HG03066 (cell line): ENCODE results near the gene SGK1.
"Not testable (repeated sequence)": the region's sequence is repeated elsewhere in the genome, so short reads cannot be mapped to it uniquely, and the experiment has no call there.

Source experiments
- ATAC-seq: cut with Tn5 transposase; IDR thresholded peaks from one replicate; pipeline ENCODE4 v1.9.1; 2021; ENCODE audit warnings: low read depth; ENCODE audit not compliant: unreplicated experiment

SGK1 gene

GRCh38 chr6:134195985-134196384, 121.9 kb downstream of the SGK1 start:
- ATAC-seq, result no peak

- ATAC-seq, result no peak
Observed at GRCh38 chr6:134195164-134195906, 122.6 kb downstream of the SGK1 start.

GRCh38 chr6:134193536-134194498, 124.1 kb downstream of the SGK1 start:
- ATAC-seq, result no peak

- not testable (repeated sequence) for ATAC-seq
Observed at GRCh38 chr6:134192609-134193008, 125.3 kb downstream of the SGK1 start.

- ATAC-seq, result no peak
Observed at GRCh38 chr6:134190883-134191282, 127.0 kb downstream of the SGK1 start.

- no peak for ATAC-seq
Observed at GRCh38 chr6:134187751-134188150, 130.2 kb downstream of the SGK1 start.

GRCh38 chr6:134187154-134187553, 130.8 kb downstream of the SGK1 start:
- no peak for ATAC-seq

- no peak for ATAC-seq
Observed at GRCh38 chr6:134186355-134186754, 131.6 kb downstream of the SGK1 start.

GRCh38 chr6:134185277-134185676, 132.6 kb downstream of the SGK1 start:
- no peak for ATAC-seq

- ATAC-seq, result no peak
Observed at GRCh38 chr6:134183844-134184243, 134.1 kb downstream of the SGK1 start.

GRCh38 chr6:134182528-134182927, 135.4 kb downstream of the SGK1 start:
- no peak for ATAC-seq

GRCh38 chr6:134181726-134182125, 136.2 kb downstream of the SGK1 start:
- ATAC-seq, result not testable (repeated sequence)

GRCh38 chr6:134181251-134181650, 136.7 kb downstream of the SGK1 start:
- ATAC-seq, result not testable (repeated sequence)

GRCh38 chr6:134180540-134180939, 137.4 kb downstream of the SGK1 start:
- not testable (repeated sequence) for ATAC-seq

GRCh38 chr6:134178161-134179044, 139.5 kb downstream of the SGK1 start:
- ATAC-seq, result peak; percentile 24

GRCh38 chr6:134177753-134178160, 140.2 kb downstream of the SGK1 start:
- ATAC-seq, result no peak

- no peak for ATAC-seq
Observed at GRCh38 chr6:134177236-134177635, 140.7 kb downstream of the SGK1 start.

- ATAC-seq, result no peak
Observed at GRCh38 chr6:134176264-134176975, 141.5 kb downstream of the SGK1 start.

GRCh38 chr6:134175532-134176263, 142.2 kb downstream of the SGK1 start:
- ATAC-seq, result peak; percentile 16
